ENCODE data around the gene RAB1A. TPM values are rescaled to one million over a fixed set of nuclear protein-coding genes. Genes with fewer than 3 reads are reported as not detected.

Gene RAB1A
- total RNA-seq, 2 donors from 2014 or later, result 66.8 to 72.3 TPM

DNA sequence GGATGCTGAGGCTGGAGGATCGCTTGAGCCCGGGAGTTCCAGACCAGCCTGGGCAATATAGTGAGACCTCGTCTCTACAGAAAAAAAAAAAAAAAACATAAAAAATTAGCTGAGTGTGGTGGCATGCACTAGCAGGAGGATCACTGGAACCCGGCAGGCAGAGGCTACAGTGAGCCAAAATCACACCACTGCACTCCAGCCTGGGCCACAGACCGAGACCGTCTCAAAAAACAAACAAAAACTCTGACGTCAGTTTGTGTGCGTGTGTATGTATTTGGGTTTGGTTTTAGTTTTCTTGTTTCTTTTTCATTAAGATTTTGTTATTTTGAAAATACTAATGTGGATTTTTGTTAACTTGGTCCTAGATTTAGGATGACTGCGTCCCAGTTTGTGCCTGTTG, 54.7 kb downstream of the RAB1A start:
- ATAC-seq (no peak), DNase-seq (ENCODE audit: low spot score in 2 of 2) (no peak)
- Mint-ChIP-seq H3K27ac (no peak overlapping the region), H3K36me3 (no peaks in the 10 kb centered on the region), H3K9me3 (no peaks in the 10 kb centered on the region)

DNA sequence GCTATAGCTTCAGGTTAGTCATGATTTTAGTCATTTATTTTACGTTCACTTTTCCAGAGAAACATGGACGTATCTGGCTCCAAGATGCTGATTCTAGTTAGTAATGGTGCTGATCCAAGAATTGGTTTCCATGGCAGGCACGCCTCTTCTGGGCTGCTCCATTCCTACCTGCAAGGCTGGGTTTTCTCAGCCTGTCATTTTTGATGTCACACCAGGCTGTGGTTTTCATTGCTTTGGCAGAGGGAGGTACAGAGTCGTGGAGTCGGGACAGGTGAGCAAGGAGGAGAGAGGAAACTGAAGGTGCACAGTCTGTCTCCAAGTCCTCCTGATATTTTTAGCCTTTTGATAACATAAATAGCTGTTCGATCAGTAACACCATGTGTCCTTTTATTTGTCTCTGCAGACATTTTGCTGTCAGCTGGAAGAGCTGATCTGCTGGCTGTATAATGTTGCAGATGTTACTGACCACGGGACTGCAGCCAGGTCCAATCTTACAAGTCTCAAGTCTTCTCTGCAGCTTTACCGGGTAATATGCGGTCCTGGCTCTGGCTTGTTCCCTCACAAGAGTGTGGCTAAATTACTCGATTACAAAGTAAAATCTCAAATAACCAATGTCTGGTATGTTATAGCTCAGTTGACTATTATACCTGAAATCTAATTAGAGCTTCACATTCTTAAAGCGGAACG, 55.9 kb downstream of the RAB1A start:
- Mint-ChIP-seq H3K36me3 (no peaks in the 10 kb centered on the region), H3K27ac (peak overlapping the region in 1 of 2 donors; percentile 73), H3K9me3 (no peaks in the 10 kb centered on the region)
- ATAC-seq (no peak), DNase-seq (ENCODE audit: low spot score in 2 of 2) (no peak)

GRCh38 chr2:65072181-65072970, 57.5 kb downstream of the RAB1A start:
- Mint-ChIP-seq H3K36me3 (no peaks in the 10 kb centered on the region), H3K9me3 (no peaks in the 10 kb centered on the region), H3K27ac (peak overlapping the region; percentile 81 to 92)
- ATAC-seq, result no peak
- no peak for DNase-seq (ENCODE audit: low spot score in 2 of 2)

- DNase-seq (ENCODE audit: low spot score in 2 of 2) (no peak), ATAC-seq (no peak)
- H3K9me3 Mint-ChIP-seq, result no peaks in the 10 kb centered on the region
- no peaks in the 10 kb centered on the region for H3K36me3 Mint-ChIP-seq
- H3K27ac Mint-ChIP-seq, result peak overlapping the region; percentile 81 to 92
These were observed 58.3 kb downstream of the RAB1A start for GRCh38 chr2:65071499-65072180.

DNA sequence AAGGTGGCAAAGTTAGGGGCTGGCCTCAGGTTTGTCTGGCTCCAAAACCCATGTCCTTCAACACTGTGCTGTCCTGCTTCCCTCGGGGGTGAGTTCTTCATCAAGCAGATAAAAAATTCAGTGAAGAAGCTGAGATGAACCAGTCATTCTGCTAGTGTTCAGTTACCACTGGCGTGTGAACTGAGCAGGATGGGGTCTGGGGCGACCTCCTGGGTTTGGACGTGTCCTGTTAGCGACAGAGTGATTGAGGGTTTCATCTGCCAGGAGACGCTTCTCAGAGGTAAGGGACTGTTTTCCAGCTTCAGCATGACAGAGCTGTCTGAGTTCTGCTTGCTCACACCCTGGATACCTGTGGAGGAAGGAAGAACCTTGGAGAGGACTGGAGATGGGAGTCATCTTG, 59.0 kb downstream of the RAB1A start:
- H3K36me3 Mint-ChIP-seq, result no peaks in the 10 kb centered on the region
- no peaks in the 10 kb centered on the region for H3K9me3 Mint-ChIP-seq
- H3K27ac Mint-ChIP-seq, result peak overlapping the region; percentile 81 to 91
- no peak for ATAC-seq
- no peak for DNase-seq (ENCODE audit: low spot score in 2 of 2)

- no peak for DNase-seq (ENCODE audit: low spot score in 2 of 2)
- H3K36me3 Mint-ChIP-seq, result no peaks in the 10 kb centered on the region
- H3K9me3 Mint-ChIP-seq, result no peaks in the 10 kb centered on the region
- peak; percentile 28 to 57 for ATAC-seq
- peak overlapping the region; percentile 81 to 91 for H3K27ac Mint-ChIP-seq
These were observed 59.6 kb downstream of the RAB1A start for GRCh38 chr2:65070172-65070830.

DNA sequence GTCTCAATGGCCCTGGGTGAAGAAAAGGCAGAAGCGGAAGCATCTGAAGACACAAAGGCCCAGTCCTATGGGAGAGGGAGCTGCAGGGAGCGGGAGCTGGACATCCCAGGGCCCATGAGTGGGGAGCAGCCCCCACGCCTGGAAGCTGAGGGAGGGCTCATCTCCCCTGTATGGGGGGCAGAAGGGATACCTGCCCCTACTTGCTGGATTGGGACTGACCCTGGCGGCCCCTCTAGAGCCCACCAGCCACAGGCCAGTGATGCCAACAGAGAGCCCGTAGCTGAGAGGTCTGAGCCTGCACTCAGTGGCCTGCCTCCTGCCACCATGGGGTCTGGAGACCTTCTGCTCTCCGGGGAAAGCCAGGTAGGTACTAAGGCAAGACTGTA, 60.5 kb downstream of the RAB1A start:
- Mint-ChIP-seq H3K27ac (peak overlapping the region; percentile 46 to 81), H3K9me3 (no peaks in the 10 kb centered on the region), H3K36me3 (no peaks in the 10 kb centered on the region)
- DNase-seq (ENCODE audit: low spot score in 2 of 2) (no peak), ATAC-seq (no peak)

- DNase-seq (ENCODE audit: low spot score in 2 of 2), result no peak
- H3K36me3 Mint-ChIP-seq, result no peaks in the 10 kb centered on the region
- H3K9me3 Mint-ChIP-seq, result no peaks in the 10 kb centered on the region
- ATAC-seq, result peak in 1 of 2 donors; percentile 12
- H3K27ac Mint-ChIP-seq, result peak overlapping the region; percentile 62 to 81
These were observed 61.9 kb downstream of the RAB1A start for GRCh38 chr2:65067806-65068553.

- H3K27ac Mint-ChIP-seq, result peak overlapping the region in 1 of 2 donors; percentile 83
- ATAC-seq (peak; percentile 76 to 77), DNase-seq (ENCODE audit: low spot score in 2 of 2) (peak in 1 of 2 donors; percentile 29)
- no peaks in the 10 kb centered on the region for H3K9me3 Mint-ChIP-seq
- H3K36me3 Mint-ChIP-seq, result no peaks in the 10 kb centered on the region
These were observed 65.0 kb downstream of the RAB1A start for GRCh38 chr2:65064728-65065552.

- Mint-ChIP-seq H3K9me3 (no peaks in the 10 kb centered on the region), H3K27ac (no peak overlapping the region), H3K36me3 (no peaks in the 10 kb centered on the region)
- ATAC-seq, result no peak
- no peak for DNase-seq (ENCODE audit: low spot score in 2 of 2)
These were observed 66.8 kb downstream of the RAB1A start for GRCh38 chr2:65062843-65063825.

DNA sequence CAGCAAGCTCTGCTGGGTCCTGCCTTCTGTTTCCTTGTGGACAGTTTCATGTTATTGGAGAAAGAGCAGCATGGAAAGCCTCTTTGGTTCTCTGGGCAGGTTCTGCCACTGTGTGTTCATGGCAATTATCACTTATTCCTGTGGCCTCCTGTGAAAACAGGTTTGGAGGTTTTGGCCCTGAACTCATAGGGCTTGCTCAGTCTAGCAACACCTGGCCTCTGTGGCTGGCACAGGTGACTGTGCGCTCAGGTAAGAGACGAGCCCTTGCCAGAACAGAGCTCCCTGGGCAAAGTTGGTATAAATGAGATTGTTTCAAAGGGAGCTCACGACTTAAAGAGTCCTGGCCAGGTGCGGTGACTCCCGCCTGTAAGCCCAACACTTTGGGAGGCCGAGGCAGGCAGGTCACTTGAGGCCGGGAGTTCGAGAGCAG, 68.0 kb downstream of the RAB1A start:
- ATAC-seq (no peak), DNase-seq (ENCODE audit: low spot score in 2 of 2) (no peak)
- Mint-ChIP-seq H3K9me3 (no peaks in the 10 kb centered on the region), H3K27ac (no peak overlapping the region), H3K36me3 (no peaks in the 10 kb centered on the region)

DNA sequence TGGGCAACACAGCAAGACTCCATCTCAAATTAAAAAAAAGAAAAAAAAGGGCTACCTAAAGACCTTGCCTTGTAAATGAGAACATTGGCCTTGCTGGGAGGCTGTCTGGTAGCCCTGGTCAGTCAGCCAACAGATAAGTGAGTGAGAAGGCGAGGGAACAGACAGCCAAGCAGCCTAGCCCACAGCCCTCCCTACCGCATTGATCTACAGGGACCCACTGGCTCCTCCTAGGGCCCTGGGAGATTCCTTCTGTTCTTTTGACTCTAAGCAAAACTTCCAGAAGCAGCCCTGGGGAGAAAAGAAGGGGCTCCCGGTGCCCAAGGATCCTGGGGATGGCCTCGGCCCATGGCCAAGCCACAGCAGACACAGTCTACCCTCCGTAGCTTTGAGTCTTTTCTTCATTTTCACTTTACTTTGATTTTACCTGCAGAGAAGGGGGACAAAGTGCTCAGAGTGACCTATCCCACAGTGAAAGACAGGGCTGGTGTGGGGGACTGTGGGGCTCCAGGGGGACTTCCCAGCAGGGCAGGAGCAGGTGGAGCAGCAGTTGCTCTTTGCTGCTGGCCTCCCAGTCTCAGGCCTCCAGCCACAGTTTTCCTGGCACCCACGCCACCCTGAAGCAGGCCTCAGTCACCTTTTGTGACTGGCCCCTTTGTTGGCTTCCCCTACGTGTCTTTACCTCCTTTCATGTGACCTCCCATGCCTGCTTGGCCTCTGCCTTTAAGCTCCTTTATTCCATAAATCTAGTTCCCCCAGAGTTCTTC, 68.6 kb downstream of the RAB1A start:
- ATAC-seq, result no peak
- no peaks in the 10 kb centered on the region for H3K36me3 Mint-ChIP-seq
- no peak for DNase-seq (ENCODE audit: low spot score in 2 of 2)
- no peak overlapping the region for H3K27ac Mint-ChIP-seq
- H3K9me3 Mint-ChIP-seq, result no peaks in the 10 kb centered on the region

DNA sequence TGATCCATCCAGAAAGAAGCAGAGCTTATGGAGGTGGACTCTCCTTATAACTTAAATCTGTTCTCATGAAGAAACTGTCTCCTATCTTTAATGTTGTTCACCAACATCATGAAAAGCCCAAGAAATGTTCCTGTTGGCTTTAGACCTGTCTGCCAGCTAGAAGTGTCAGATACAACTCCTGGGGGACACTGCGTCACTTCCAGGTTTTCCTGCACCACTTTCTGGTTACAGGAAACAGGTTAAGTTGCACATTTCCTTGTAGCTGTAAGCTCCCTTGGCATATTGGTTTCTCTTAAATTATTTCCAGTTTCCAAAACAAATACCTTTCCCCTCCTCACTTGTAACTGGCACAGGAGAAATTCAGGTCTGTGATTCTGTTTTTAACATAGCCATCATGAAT, 70.8 kb downstream of the RAB1A start:
- no peaks in the 10 kb centered on the region for H3K9me3 Mint-ChIP-seq
- no peaks in the 10 kb centered on the region for H3K36me3 Mint-ChIP-seq
- no peak for DNase-seq (ENCODE audit: low spot score in 2 of 2)
- no peak overlapping the region for H3K27ac Mint-ChIP-seq
- ATAC-seq, result no peak

All from activated naive CD4-positive, alpha-beta T cell treated with anti-CD3 and anti-CD28 coated beads, Interleukin-2, amount 50 U/mL, for 72 hours (primary cell).